OCI-LY3 (cell line): ENCODE results near the gene PFKFB4.

Source experiments
- H2AFZ ChIP-seq: fragments of 200-600, 300-600 bp; shearing (Covaris generic); 2 replicates; pipeline ENCODE4 v1.6.0; 2014; ENCODE audit warnings: antibody characterized with exemption, low read depth, low read length
- H3K27ac ChIP-seq: fragments of 200-600, 300-600 bp; sonication (generic); 2 replicates; pipeline ENCODE4 v1.5.1; 2014; ENCODE audit warnings: mild to moderate bottlenecking, low read length, moderate library complexity, mixed read lengths
- H3K27me3 ChIP-seq: fragments of 200-600, 300-600 bp; sonication (generic); 2 replicates; pipeline ENCODE4 v1.6.1; 2014; ENCODE audit warnings: low read depth, low read length, mixed read lengths
- H3K36me3 ChIP-seq: fragments of 200-600, 300-600 bp; sonication (generic); replicated peaks from 2 replicates; pipeline ENCODE3; 2014; ENCODE audit warnings: low read depth, low read length, mixed read lengths
- H3K4me1 ChIP-seq: fragments of 300-600, 200-600 bp; sonication (generic); 2 replicates; pipeline ENCODE4 v1.6.1; 2014; ENCODE audit warnings: low read length, mixed read lengths
- H3K4me2 ChIP-seq: fragments of 200-600, 300-600 bp; sonication (generic); 2 replicates; pipeline ENCODE4 v1.6.1; 2014; ENCODE audit warnings: low read length, mixed read lengths
- H3K4me3 ChIP-seq: fragments of 300-600, 200-600 bp; sonication (generic); 2 replicates; pipeline ENCODE4 v1.5.1; 2014; ENCODE audit warnings: antibody characterized with exemption, mild to moderate bottlenecking, low read length, moderate library complexity
- H3K79me2 ChIP-seq: fragments of 300-600, 200-600 bp; shearing (Covaris generic); 2 replicates; pipeline ENCODE4 v1.6.1; 2014; ENCODE audit warnings: mild to moderate bottlenecking, low read length, mixed read lengths
- H3K9ac ChIP-seq: fragments of 300-600, 200-600 bp; shearing (Covaris generic); 2 replicates; pipeline ENCODE4 v1.6.0; 2014; ENCODE audit warnings: mild to moderate bottlenecking, low read length, moderate library complexity
- H3K9me3 ChIP-seq: fragments of 200-600, 300-600 bp; shearing (Covaris generic); 2 replicates; pipeline ENCODE4 v1.6.1; 2014; ENCODE audit warnings: low read length, mixed read lengths; ENCODE audit not compliant: insufficient read depth
- H4K20me1 ChIP-seq: fragments of 200-600, 300-600 bp; sonication (generic); 2 replicates; pipeline ENCODE4 v1.6.1; 2016; ENCODE audit warnings: low read length, mixed read lengths; ENCODE audit not compliant: insufficient read depth
- CTCF ChIP-seq: fragments of 200-600, 300-600 bp; sonication (generic); IDR thresholded peaks from 2 replicates; pipeline ENCODE4 v1.5.1; 2014; ENCODE audit warnings: antibody characterized with exemption, low read length, low read depth
- EZH2phosphoT487 ChIP-seq: fragments of 200-600 bp; shearing (Covaris generic); IDR thresholded peaks from 2 replicates; pipeline ENCODE4 v1.6.1; 2018; ENCODE audit warnings: antibody characterized with exemption, mixed run types, low read depth

Gene PFKFB4

GRCh38 chr3:48472673-48472922, 84.0 kb downstream of the PFKFB4 start:
- Histone ChIP-seq H3K27ac (peak overlapping the region; percentile 89), H3K27me3 (no peaks in the 10 kb centered on the region), H3K79me2 (peaks cover 43% of the 10 kb centered on the region), H3K4me2 (peak overlapping the region; percentile 93), H2AFZ (peak overlapping the region; percentile 39; the same call in 1 of the 2 replicates), H3K36me3 (peaks cover 19% of the 10 kb centered on the region), H3K4me3 (peak overlapping the region; percentile 81), H3K4me1 (peaks cover 23% of the 10 kb centered on the region), H3K9ac (peak overlapping the region; percentile 94), H3K9me3 (no peaks in the 10 kb centered on the region), H4K20me1 (no peaks in the 10 kb centered on the region)
- no peak for TF ChIP-seq EZH2phosphoT487
- TF ChIP-seq CTCF = no peak

GRCh38 chr3:48470286-48470685, 86.3 kb downstream of the PFKFB4 start:
- H3K27ac ChIP-seq = 0 out of 2 replicates have a peak overlapping the region, but pooled peaks have one; percentile 5
- H3K4me1 ChIP-seq = peaks cover 38% of the 10 kb centered on the region
- no peak overlapping the region for H3K4me3 ChIP-seq
- no peaks in the 10 kb centered on the region for H3K9me3 ChIP-seq
- no peaks in the 10 kb centered on the region for H4K20me1 ChIP-seq
- H3K27me3 ChIP-seq = no peaks in the 10 kb centered on the region
- H2AFZ ChIP-seq = no peak overlapping the region
- H3K79me2 ChIP-seq = peaks cover 58% of the 10 kb centered on the region
- TF ChIP-seq EZH2phosphoT487 = no peak
- no peak for TF ChIP-seq CTCF
- H3K9ac ChIP-seq = no peak overlapping the region
- no peak overlapping the region for H3K4me2 ChIP-seq
- H3K36me3 ChIP-seq = peaks cover 31% of the 10 kb centered on the region

- H3K4me1 ChIP-seq = peaks cover 39% of the 10 kb centered on the region
- no peak overlapping the region for H3K4me2 ChIP-seq
- H3K27ac ChIP-seq = no peak overlapping the region
- H3K9ac ChIP-seq = no peak overlapping the region
- no peak overlapping the region for H3K4me3 ChIP-seq
- H3K36me3 ChIP-seq = peaks cover 35% of the 10 kb centered on the region
- H2AFZ ChIP-seq = no peak overlapping the region
- TF ChIP-seq EZH2phosphoT487 (no peak), CTCF (no peak)
- H3K9me3 ChIP-seq = no peaks in the 10 kb centered on the region
- no peaks in the 10 kb centered on the region for H3K27me3 ChIP-seq
- peaks cover 58% of the 10 kb centered on the region for H3K79me2 ChIP-seq
- no peaks in the 10 kb centered on the region for H4K20me1 ChIP-seq
Observed at GRCh38 chr3:48469046-48469915, 87.3 kb downstream of the PFKFB4 start.

GRCh38 chr3:48468329-48468731, 88.3 kb downstream of the PFKFB4 start:
- H3K79me2 ChIP-seq = peaks cover 58% of the 10 kb centered on the region
- H3K9ac ChIP-seq = no peak overlapping the region
- peaks cover 41% of the 10 kb centered on the region for H3K36me3 ChIP-seq
- no peaks in the 10 kb centered on the region for H4K20me1 ChIP-seq
- H3K4me2 ChIP-seq = no peak overlapping the region
- H3K27me3 ChIP-seq = no peaks in the 10 kb centered on the region
- TF ChIP-seq CTCF (no peak), EZH2phosphoT487 (no peak)
- no peak overlapping the region for H3K27ac ChIP-seq
- no peak overlapping the region for H2AFZ ChIP-seq
- H3K4me1 ChIP-seq = peaks cover 36% of the 10 kb centered on the region
- H3K4me3 ChIP-seq = no peak overlapping the region
- H3K9me3 ChIP-seq = no peaks in the 10 kb centered on the region
